Kidney epithelial cell (primary cell): Measurements from ENCODE around the gene CBFA2T3. TPM values are rescaled to one million over a fixed set of nuclear protein-coding genes. Genes with fewer than 3 reads are reported as not detected.

Experiments
- DNase-seq: peaks from one replicate; pipeline ENCODE4 v3.0.0-alpha.2; 2010; ENCODE audit warnings: low read depth
- H3K27me3 ChIP-seq: 2 replicates; pipeline ENCODE4 v1.6.0; 2011; ENCODE audit warnings: low read length; ENCODE audit not compliant: control insufficient read depth, insufficient read depth
- H3K36me3 ChIP-seq: 2 replicates; pipeline ENCODE4 v1.5.1; 2011; ENCODE audit warnings: low read length; ENCODE audit not compliant: control insufficient read depth, insufficient read depth
- H3K4me3 ChIP-seq: 2 replicates; pipeline ENCODE4 v1.5.1; 2011; ENCODE audit warnings: low read depth, mild to moderate bottlenecking, control low read depth, low read length
- CTCF ChIP-seq: IDR thresholded peaks from 2 replicates; pipeline ENCODE4 v1.5.1; 2011; ENCODE audit warnings: mild to moderate bottlenecking, moderate library complexity, low read length, control low read depth, inconsistent platforms; ENCODE audit not compliant: insufficient read depth, poor library complexity, severe bottlenecking
- total RNA-seq: library from RNA; depleted of rRNA; stranded (reverse); fragments of >200 nt; gene quantifications from 2 replicates; pipeline ENCODE4 v1.2.3, GENCODE V29; 2015

CBFA2T3 gene
- total RNA-seq, result 0.14 and 0.63 TPM in 2 replicates

- no peak within 1 kb of the TSS for H3K4me3 ChIP-seq
- peaks cover 44% of the 10 kb centered on the region for H3K27me3 ChIP-seq
- H3K36me3 ChIP-seq, result no peaks in the 10 kb centered on the region
- no peak for DNase-seq
- no peak for TF ChIP-seq CTCF
Observed at GRCh38 chr16:88977018-88977811, at the start of gene CBFA2T3. CBFA2T3 (minus strand) TSS chr16:88977207; CDS start chr16:88976807, 400 bp downstream.

DNA sequence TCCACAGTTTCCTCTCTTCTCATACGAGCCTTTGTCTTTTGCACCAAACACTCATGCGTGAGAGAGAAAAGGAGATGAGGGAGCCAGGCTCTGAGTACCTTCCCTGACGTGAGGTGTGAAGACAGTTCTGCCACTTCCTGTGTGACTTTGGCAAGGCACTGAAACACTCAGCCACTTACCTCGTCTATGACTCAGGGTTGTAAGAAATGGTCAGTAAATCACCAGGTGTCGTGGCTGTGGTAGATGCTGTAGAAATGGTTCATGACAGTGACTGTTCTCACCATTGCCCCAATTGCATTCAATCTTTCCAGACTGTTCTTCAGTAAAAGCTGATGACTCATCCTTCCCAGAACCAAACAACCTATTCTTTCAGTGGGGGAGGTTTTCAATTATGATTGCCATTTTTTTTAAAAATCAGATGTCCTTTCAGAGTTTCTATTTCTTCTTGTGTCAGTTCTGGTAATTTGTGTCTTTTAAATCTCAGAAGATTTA lies 49.2 kb upstream of the CBFA2T3 start:
- no peak for DNase-seq
- TF ChIP-seq CTCF, result no peak
- Histone ChIP-seq H3K36me3 (no peaks in the 10 kb centered on the region), H3K4me3 (no peak overlapping the region), H3K27me3 (peaks cover 5% of the 10 kb centered on the region)

DNA sequence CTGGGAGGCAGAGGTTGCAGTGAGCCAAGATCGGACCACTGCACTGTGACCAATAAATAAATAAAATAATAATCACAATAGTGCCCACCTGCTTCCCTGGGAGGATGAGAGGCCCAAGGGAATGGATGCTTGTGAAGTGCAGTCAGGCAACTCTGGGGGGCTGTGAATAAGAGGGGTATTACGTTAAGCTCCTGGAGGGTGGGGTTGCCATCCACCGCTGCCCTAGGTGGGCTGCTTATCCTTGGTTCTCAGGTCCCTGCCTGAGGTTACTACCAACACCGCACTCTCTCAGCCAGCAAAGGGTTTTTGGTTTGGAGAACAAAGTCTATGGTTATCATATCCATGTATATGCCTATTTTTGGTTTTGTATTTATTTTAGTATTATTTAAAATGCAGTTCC lies 48.6 kb upstream of the CBFA2T3 start:
- H3K27me3 ChIP-seq, result peaks cover 5% of the 10 kb centered on the region

DNA sequence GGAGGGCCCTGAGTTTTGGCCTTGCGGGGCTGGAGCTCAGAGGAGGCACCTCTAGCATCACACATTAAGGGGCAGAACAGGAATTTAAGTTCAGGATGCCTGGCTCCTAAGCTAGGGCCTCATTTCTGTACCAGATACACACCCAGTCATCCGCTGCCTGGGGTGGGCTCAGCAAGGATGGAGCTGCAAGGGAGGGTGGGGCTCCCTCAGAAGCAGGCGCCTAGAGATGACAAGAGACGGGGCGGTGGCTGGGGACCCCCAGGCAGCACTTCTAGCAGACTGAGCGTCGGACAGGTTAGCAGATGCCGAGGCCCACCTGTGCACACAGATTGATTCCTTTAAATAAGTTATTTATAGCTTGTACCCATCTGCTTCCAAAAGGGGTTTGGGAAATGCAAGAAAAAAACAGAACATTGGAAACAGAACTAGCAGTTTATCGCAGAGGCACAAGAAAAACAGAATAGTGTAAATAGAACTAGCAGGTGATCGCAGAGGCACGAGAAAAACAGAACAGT lies 47.6 kb upstream of the CBFA2T3 start:
- TF ChIP-seq CTCF, result no peak
- Histone ChIP-seq H3K36me3 (no peaks in the 10 kb centered on the region), H3K4me3 (no peak overlapping the region), H3K27me3 (peaks cover 7% of the 10 kb centered on the region)
- no peak for DNase-seq

More for the DNA sequence above, 48.6 kb upstream of the CBFA2T3 start:
- Histone ChIP-seq H3K4me3 (no peak overlapping the region), H3K36me3 (no peaks in the 10 kb centered on the region)
- no peak for TF ChIP-seq CTCF
- DNase-seq, result no peak

GRCh38 chr16:89023621-89024511 lies 46.9 kb upstream of the CBFA2T3 start:
- Histone ChIP-seq H3K36me3 (no peaks in the 10 kb centered on the region), H3K4me3 (no peak overlapping the region), H3K27me3 (peaks cover 7% of the 10 kb centered on the region)
- TF ChIP-seq CTCF, result no peak
- DNase-seq, result no peak
